CD14-positive monocyte (primary cell): Measurements from ENCODE around the gene MYO16. TPM values are rescaled to one million over a fixed set of nuclear protein-coding genes. Genes with fewer than 3 reads are reported as not detected.

Experiments
- DNase-seq, 3 donors: peaks; one replicate each; pipeline ENCODE4 v3.0.0-alpha.2; 2011 to 2022
- H2AFZ ChIP-seq: 2 replicates; pipeline ENCODE4 v1.6.0; 2012; ENCODE audit warnings: mild to moderate bottlenecking, low read depth, low read length, inconsistent platforms; ENCODE audit not compliant: insufficient read depth, poor library complexity, severe bottlenecking
- H3K27ac ChIP-seq, 2 donors: 1 replicate in 1 of 2; 2 replicates in 1 of 2; pipeline ENCODE4 v1.5.1; 2012 to 2013; ENCODE audit warnings: low read length in 2 of 2, control low read depth in 1 of 2, inconsistent platforms in 1 of 2, low read depth in 1 of 2, mild to moderate bottlenecking in 1 of 2
- H3K27me3 ChIP-seq, 2 donors: one replicate each; pipeline versions ENCODE4 v1.6.0 to v1.6.1; 2011 to 2013; ENCODE audit warnings: low read length in 2 of 2; ENCODE audit not compliant: control insufficient read depth in 2 of 2, insufficient read depth in 2 of 2
- H3K36me3 ChIP-seq, 2 donors: replicated peaks in 1 of 2; 1 replicate in 1 of 2; 2 replicates in 1 of 2; pipeline versions ENCODE4 v1.5.1 to v1.6.1; 2012 to 2013; ENCODE audit warnings: low read length in 2 of 2, control low read depth in 1 of 2, inconsistent platforms in 1 of 2, mild to moderate bottlenecking in 1 of 2; ENCODE audit not compliant: insufficient read depth in 2 of 2, control insufficient read depth in 1 of 2
- H3K4me1 ChIP-seq, 2 donors: 1 replicate in 1 of 2; 2 replicates in 1 of 2; pipeline versions ENCODE4 v1.5.1 to v1.6.1; 2012 to 2013; ENCODE audit warnings: low read length in 2 of 2, control low read depth in 1 of 2, inconsistent platforms in 1 of 2, mild to moderate bottlenecking in 1 of 2, moderate library complexity in 1 of 2; ENCODE audit not compliant: insufficient read depth in 2 of 2, control insufficient read depth in 1 of 2
- H3K4me2 ChIP-seq: replicated peaks from 2 replicates; pipeline ENCODE3; 2012; ENCODE audit warnings: low read length, moderate library complexity, mild to moderate bottlenecking; ENCODE audit not compliant: poor library complexity, severe bottlenecking; ENCODE audit errors: extremely low read depth
- H3K4me3 ChIP-seq, 3 experiments: fragments of 200-600 bp in 1 of 3; sonication (generic) in 1 of 3; replicated peaks in 1 of 3; 1 replicate in 2 of 3; 2 replicates in 1 of 3; pipeline ENCODE4 v1.5.1; 2011 to 2013; ENCODE audit warnings: low read length in 3 of 3, mild to moderate bottlenecking in 3 of 3, control low read depth in 2 of 3, low read depth in 2 of 3, inconsistent platforms in 1 of 3, moderate library complexity in 1 of 3
- H3K79me2 ChIP-seq: 2 replicates; pipeline ENCODE4 v1.6.0; 2012; ENCODE audit warnings: mild to moderate bottlenecking, control low read depth, inconsistent platforms, low read length, moderate library complexity; ENCODE audit not compliant: insufficient read depth
- H3K9ac ChIP-seq: 2 replicates; pipeline ENCODE4 v1.6.0; 2017; ENCODE audit warnings: low read length, mild to moderate bottlenecking; ENCODE audit not compliant: insufficient read depth, poor library complexity, severe bottlenecking
- H3K9me3 ChIP-seq, 2 donors: replicated peaks in 1 of 2; 1 replicate in 1 of 2; 2 replicates in 1 of 2; pipeline versions ENCODE4 v1.5.1 to v1.6.1; 2012 to 2013; ENCODE audit warnings: low read length in 2 of 2, control low read depth in 1 of 2; ENCODE audit not compliant: control insufficient read depth in 1 of 2, insufficient read depth in 1 of 2
- H4K20me1 ChIP-seq: 2 replicates; pipeline ENCODE4 v1.6.0; 2012; ENCODE audit warnings: mild to moderate bottlenecking, low read length, control low read depth, moderate library complexity; ENCODE audit not compliant: insufficient read depth
- H3K27ac Mint-ChIP-seq, 7 donors: one replicate each; pipeline ENCODE4 v1.8.0; 2020; ENCODE audit warnings: mild to moderate bottlenecking in 7 of 7, mixed read lengths in 7 of 7, moderate library complexity in 6 of 7, inconsistent platforms in 2 of 7
- H3K27me3 Mint-ChIP-seq, 3 donors: one replicate each; pipeline ENCODE4 v1.8.0; 2021 to 2022; ENCODE audit warnings: low read depth in 3 of 3, mild to moderate bottlenecking in 3 of 3, mixed read lengths in 3 of 3, moderate library complexity in 3 of 3, inconsistent platforms in 1 of 3
- H3K36me3 Mint-ChIP-seq, 2 donors: one replicate each; pipeline ENCODE4 v1.8.0; 2020; ENCODE audit warnings: mixed read lengths in 2 of 2, inconsistent platforms in 1 of 2, mild to moderate bottlenecking in 1 of 2
- H3K4me1 Mint-ChIP-seq: one replicate; pipeline ENCODE4 v1.8.0; 2020; ENCODE audit warnings: mild to moderate bottlenecking, mixed read lengths
- H3K4me3 Mint-ChIP-seq, 2 donors: one replicate each; pipeline ENCODE4 v1.8.0; 2020; ENCODE audit warnings: mild to moderate bottlenecking in 2 of 2, mixed read lengths in 2 of 2, moderate library complexity in 1 of 2
- H3K9me3 Mint-ChIP-seq, 7 donors: one replicate each; pipeline ENCODE4 v1.8.0; 2020 to 2022; ENCODE audit warnings: mixed read lengths in 7 of 7, mild to moderate bottlenecking in 6 of 7, moderate library complexity in 6 of 7, inconsistent platforms in 2 of 7
- CTCF ChIP-seq: fragments of 200-600 bp; IDR thresholded peaks from one replicate; pipeline ENCODE4 v1.8.0; 2022; ENCODE audit warnings: antibody characterized with exemption, mild to moderate bottlenecking
- WGBS: methylation state at CpG from one replicate; pipeline ENCODE4 v1.1.5; 2013; ENCODE audit warnings: missing lambda C conversion rate; ENCODE audit not compliant: insufficient coverage; 5-methylcytosine and 5-hydroxymethylcytosine counted together
- intact Hi-C, 2 donors: fragments of 100-400 bp; cut with micrococcal nuclease; formaldehyde crosslinking; loops; one replicate each; pipeline versions ENCODE4 v1.15.0 to v1.15.1; 2023
- polyA plus RNA-seq, 3 donors: library from polyadenylated mRNA; depleted of rRNA in 1 of 3; unstranded in 2 of 3; stranded (reverse) in 1 of 3; fragments of 300-500 nt in 2 of 3; fragments of >200 nt in 1 of 3; fragmentation: Illumina TruSeq in 2 of 3; gene quantifications; 1 replicate in 2 of 3; 2 replicates in 1 of 3; pipeline ENCODE4 v1.2.3, GENCODE V29; 2012 to 2021

MYO16 gene
- polyA plus RNA-seq, 3 donors, result not detected

GRCh38 chr13:108676620-108677019 lies 47.2 kb downstream of the MYO16 start:
- no peak for TF ChIP-seq CTCF
- no peak overlapping the region for H3K27ac ChIP-seq
- no peak overlapping the region for H3K27ac Mint-ChIP-seq
- intact Hi-C loops, result no loop called here
- no peaks in the 10 kb centered on the region for H3K79me2 ChIP-seq
- H4K20me1 ChIP-seq, result no peaks in the 10 kb centered on the region
- peaks cover 0 to 4% of the 10 kb centered on the region in 2 donors for H3K9me3 ChIP-seq
- no peaks in the 10 kb centered on the region for H3K36me3 ChIP-seq
- no peaks in the 10 kb centered on the region for H3K36me3 Mint-ChIP-seq
- H3K4me1 Mint-ChIP-seq, result no peaks in the 10 kb centered on the region
- H3K4me3 ChIP-seq, result no peak overlapping the region
- H3K9ac ChIP-seq, result no peak overlapping the region
- no peak for DNase-seq
- H3K9me3 Mint-ChIP-seq, result peaks cover 0 to 9% (median 2%) of the 10 kb centered on the region in 7 donors
- WGBS, result 82% methylated on average over 3 of the region's 8 CpGs
- H2AFZ ChIP-seq, result no peak overlapping the region
- no peak overlapping the region for H3K4me3 Mint-ChIP-seq
- H3K4me1 ChIP-seq, result no peaks in the 10 kb centered on the region
- peaks cover 0 to 2% (median 0%) of the 10 kb centered on the region in 3 donors for H3K27me3 Mint-ChIP-seq
- no peaks in the 10 kb centered on the region for H3K27me3 ChIP-seq
- H3K4me2 ChIP-seq, result no peak overlapping the region

GRCh38 chr13:108677806-108678205 lies 48.4 kb downstream of the MYO16 start:
- H3K9ac ChIP-seq, result no peak overlapping the region
- intact Hi-C loops, result no loop called here
- H3K79me2 ChIP-seq, result no peaks in the 10 kb centered on the region
- no peaks in the 10 kb centered on the region for H3K36me3 ChIP-seq
- no peak overlapping the region for H3K27ac ChIP-seq
- no peaks in the 10 kb centered on the region for H3K27me3 ChIP-seq
- DNase-seq, result no peak
- peaks cover 0 to 5% (median 0%) of the 10 kb centered on the region in 3 donors for H3K27me3 Mint-ChIP-seq
- no peaks in the 10 kb centered on the region for H3K4me1 ChIP-seq
- WGBS, result 90% methylated on average over 2 of the region's 3 CpGs
- H3K4me3 Mint-ChIP-seq, result no peak overlapping the region
- no peak overlapping the region for H3K27ac Mint-ChIP-seq
- peaks cover 0 to 6% of the 10 kb centered on the region in 2 donors for H3K9me3 ChIP-seq
- no peak overlapping the region for H3K4me3 ChIP-seq
- H3K4me1 Mint-ChIP-seq, result no peaks in the 10 kb centered on the region
- no peak for TF ChIP-seq CTCF
- no peak overlapping the region for H2AFZ ChIP-seq
- no peak overlapping the region for H3K4me2 ChIP-seq
- H3K9me3 Mint-ChIP-seq, result peaks cover 0 to 9% (median 5%) of the 10 kb centered on the region in 7 donors
- H3K36me3 Mint-ChIP-seq, result no peaks in the 10 kb centered on the region
- H4K20me1 ChIP-seq, result no peaks in the 10 kb centered on the region
